Heart left ventricle (tissue), 16 donors: Measurements from ENCODE around the gene SUFU. TPM values are rescaled to one million over a fixed set of nuclear protein-coding genes. Genes with fewer than 3 reads are reported as not detected.

Source experiments
- ATAC-seq, 4 donors: fragments of 200-7000 bp; cut with Tn5 transposase; one replicate each; pipeline ENCODE4 v1.9.1; 2020 to 2022; ENCODE audit warnings: moderate library complexity in 4 of 4, mild to moderate bottlenecking in 3 of 4, moderate number of reproducible peaks in 1 of 4
- DNase-seq, 5 donors: peaks; one replicate each; pipeline ENCODE4 v3.0.0-alpha.2; 2020
- H3K27ac ChIP-seq, 12 donors: fragments of 200-600 bp; sonication (generic) in 4 of 12; one replicate each; pipeline versions ENCODE4 v1.5.0 to v1.8.0; 2016 to 2022; ENCODE audit warnings: mild to moderate bottlenecking in 2 of 12
- H3K27me3 ChIP-seq, 9 donors: fragments of 200-600 bp; sonication (generic) in 2 of 9; one replicate each; pipeline versions ENCODE4 v1.5.1 to v1.8.0; 2016 to 2022; ENCODE audit warnings: mild to moderate bottlenecking in 3 of 9
- H3K36me3 ChIP-seq, 9 donors: fragments of 200-600 bp; sonication (generic) in 2 of 9; one replicate each; pipeline versions ENCODE4 v1.5.0 to v1.8.0; 2018 to 2022; ENCODE audit warnings: mild to moderate bottlenecking in 2 of 9
- H3K4me1 ChIP-seq, 12 donors: fragments of 200-600 bp; sonication (generic) in 4 of 12; one replicate each; pipeline versions ENCODE4 v1.5.0 to v1.8.0; 2016 to 2022; ENCODE audit warnings: mild to moderate bottlenecking in 3 of 12
- H3K4me3 ChIP-seq, 12 donors: fragments of 200-600 bp; sonication (generic) in 4 of 12; one replicate each; pipeline versions ENCODE4 v1.5.0 to v1.8.0; 2017 to 2022; ENCODE audit warnings: mild to moderate bottlenecking in 9 of 12, moderate library complexity in 4 of 12
- H3K9me3 ChIP-seq, 12 donors: fragments of 200-600 bp; sonication (generic) in 4 of 12; one replicate each; pipeline versions ENCODE4 v1.5.0 to v1.8.0; 2016 to 2022; ENCODE audit warnings: mild to moderate bottlenecking in 1 of 12
- CTCF ChIP-seq, 12 donors: fragments of 200-600 bp; sonication (generic) in 4 of 12; IDR thresholded peaks; one replicate each; pipeline versions ENCODE4 v1.5.0 to v1.8.0; 2018 to 2022; ENCODE audit warnings: antibody characterized with exemption in 12 of 12, mild to moderate bottlenecking in 5 of 12
- POLR2A ChIP-seq, 2 donors: fragments of 450-650 bp; IDR thresholded peaks; one replicate each; pipeline ENCODE4 v1.6.1; 2017; ENCODE audit warnings: antibody characterized with exemption in 2 of 2, mild to moderate bottlenecking in 2 of 2, moderate library complexity in 2 of 2
- whole genome bisulfite sequencing, 4 donors: extraction: QIAGEN DNeasy Blood & Tissue Kit in 2 of 4; methylation state at CpG; one replicate each; pipeline versions ENCODE4 v1.1.5 to v1.1.7; 2013 to 2018; 5-methylcytosine and 5-hydroxymethylcytosine counted together
- intact Hi-C, 10 donors: fragments of 100-400 bp; cut with DNase I; formaldehyde crosslinking; loops; one replicate each; pipeline versions ENCODE4 v1.11.1 to v1.14.2; 2022
- polyA plus RNA-seq, 2 donors: library from polyadenylated mRNA; stranded (reverse); fragments of 200-250 nt; gene quantifications; one replicate each; pipeline ENCODE4 v1.2.3, GENCODE V29; 2013
- total RNA-seq, 9 donors: library from RNA; depleted of rRNA in 2 of 9; stranded (reverse); fragments of >200 nt in 2 of 9; fragmentation: NEBNext Ultra II Directional in 3 of 9; extraction: Animal tissue kit (Norgen Biotek cat#: 25700) in 3 of 9; gene quantifications; one replicate each; pipeline versions ENCODE4 v1.1.0 to v1.2.4, GENCODE V29; 2016 to 2023
- donor health status: ischemic (EF 13 %, LVEDD 7.1; RV severe dilation, severe dysfunction).
- donor health status: healthy with polysubstance abuse.
- donor health status: DM: no; HTN: yes; CAD: no.
- donor health status: DM: no; HTN: no; CAD: no.
- donor health status: ischemic (EF 25% LVEDD 6.9; RV normal size, moderate dysfunction).
- donor health status: ischemic (EF 25% LVEDD 5.7; RV mildly dilated, moderate dysfunction).
- donor health status: healthy.
- donor health status: DM: yes; HTN: yes; CAD: no.
- donor health status: ischemic (EF 35%, LVEDD 5.7; RV mildly dilated, moderate dysfunction).
- donor health status: nonischemic (EF 11% LVEDD 7.7; RV severe dilation, severe dysfunction).
- donor health status: DM: yes; HTN: yes; CAD: no.
- donor health status: PGD.
- donor health status: ischemic (EF 29% LVEDD 5.4; RV normal size, mild dysfunction).
- donor health status: nonischemic (EF 23%, LVEDD 6.1; RV moderate dilation, normal function).

SUFU gene
- total and polyA plus RNA-seq, 11 donors, result 3.7 to 12.7 (median 7.5) TPM

GRCh38 chr10:102599565-102600327, 96.0 kb downstream of the SUFU start:
- DNase-seq (peak in 4 of 5 donors; percentile 43 to 58 (median 52)), ATAC-seq (peak in 3 of 4 donors; percentile 25 to 58 (median 52))
- TF ChIP-seq CTCF (IDR thresholded peaks at IDR 0.05) (no peak), POLR2A (IDR thresholded peaks at IDR 0.05) (no peak)
- peak overlapping the region; percentile 1 to 90 (median 74) for H3K27ac ChIP-seq
- peaks cover 0 to 83% (median 21%) of the 10 kb centered on the region in 9 donors for H3K36me3 ChIP-seq
- peaks cover 16 to 96% (median 78%) of the 10 kb centered on the region in 12 donors for H3K4me1 ChIP-seq
- H3K4me3 ChIP-seq, result no peak overlapping the region
- no peaks in the 10 kb centered on the region for H3K9me3 ChIP-seq
- no peaks in the 10 kb centered on the region for H3K27me3 ChIP-seq
- intact Hi-C loops, result loop anchor here in 3 of 10 donors (5.0 kb wide), 1 partner anchor 43 kb away; the partner anchor contains the start of gene TRIM8 (in 3 of the 3)
- WGBS, 4 donors, result 19 to 35% (median 28%) methylated on average over 6 to 7 of the region's 7 CpGs

GRCh38 chr10:102600816-102601215, 97.0 kb downstream of the SUFU start:
- TF ChIP-seq CTCF (IDR thresholded peaks at IDR 0.05), result no peak
- H3K27ac ChIP-seq, result peak overlapping the region in 11 of 12 donors; percentile 29 to 90 (median 75)
- ATAC-seq (no peak), DNase-seq (no peak)
- no peak overlapping the region for H3K4me3 ChIP-seq
- WGBS, 4 donors, result 91 to 95% (median 92%) methylated on average over 6 of the region's 6 CpGs
- H3K27me3 ChIP-seq, result no peaks in the 10 kb centered on the region
- H3K36me3 ChIP-seq, result peaks cover 0 to 74% (median 21%) of the 10 kb centered on the region in 9 donors
- intact Hi-C loops, result no loop called here
- H3K9me3 ChIP-seq, result no peaks in the 10 kb centered on the region
- peaks cover 15 to 96% (median 76%) of the 10 kb centered on the region in 12 donors for H3K4me1 ChIP-seq

GRCh38 chr10:102601639-102602038, 97.9 kb downstream of the SUFU start:
- peaks cover 9 to 89% (median 68%) of the 10 kb centered on the region in 12 donors for H3K4me1 ChIP-seq
- intact Hi-C loops, result no loop called here

More at GRCh38 chr10:102601639-102602038, 97.9 kb downstream of the SUFU start:
- H3K36me3 ChIP-seq, result peaks cover 0 to 69% (median 21%) of the 10 kb centered on the region in 9 donors
- DNase-seq, result peak in 1 of 5 donors; percentile 11
- no peak for ATAC-seq
- no peaks in the 10 kb centered on the region for H3K27me3 ChIP-seq
- TF ChIP-seq POLR2A (IDR thresholded peaks at IDR 0.05), result no peak
- TF ChIP-seq CTCF (IDR thresholded peaks at IDR 0.05), result no peak
- H3K4me3 ChIP-seq, result no peak overlapping the region
- 84 to 90% (median 86%) methylated on average over 5 to 9 of the region's 9 CpGs for WGBS, 4 donors
- no peaks in the 10 kb centered on the region for H3K9me3 ChIP-seq
- H3K27ac ChIP-seq, result peak overlapping the region in 11 of 12 donors; percentile 13 to 85 (median 67)
